ENCODE results near the gene ZMPSTE24. TPM values are rescaled to one million over a fixed set of nuclear protein-coding genes. Genes with fewer than 3 reads are reported as not detected.

ZMPSTE24 gene
- total RNA-seq, 1 experiment from 2014 or later: 39.6 TPM

GRCh38 chr1:40305451-40305850, 47.4 kb downstream of the ZMPSTE24 start:
- no peaks in the 10 kb centered on the region for H3K79me2 ChIP-seq (ENCODE audit: insufficient read depth, low read length)
- RAD21 ChIA-PET (ENCODE audit: low non-redundant PET in 1 of 2, low total read pairs in 2 of 2, uncharacterized antibody in 2 of 2, unreplicated experiment in 2 of 2): interaction anchor here (0.8 to 1.5 kb wide), 4 partner anchors 33 to 154 kb away, joined by 3 to 9 read pairs (median 4); no protein-coding TSS in a partner anchor
- H3K9ac ChIP-seq (ENCODE audit: low read length): peak overlapping the region; percentile 12; the same call in 1 of the 2 replicates
- H3K27me3 ChIP-seq (ENCODE audit: insufficient read depth, low read length): no peaks in the 10 kb centered on the region
- no peaks in the 10 kb centered on the region for H3K9me3 ChIP-seq (ENCODE audit: control insufficient read depth in 1 of 2, insufficient read depth in 1 of 2, low read depth in 1 of 2, low read length in 2 of 2)
- peak overlapping the region; percentile 62 for H3K27ac ChIP-seq (ENCODE audit: low read depth, low read length)
- no TSS peak for BruUV-seq (replicated peaks)
- peak overlapping the region; percentile 6 for H2AFZ ChIP-seq (ENCODE audit: low read depth, low read length, poor library complexity, severe bottlenecking)
- H4K20me1 ChIP-seq (ENCODE audit: insufficient read depth): no peaks in the 10 kb centered on the region
- TF ChIP-seq ATF3 (IDR thresholded peaks at IDR 0.05) (no peak), REST (IDR thresholded peaks at IDR 0.05; ENCODE audit: low read depth) (no peak), SRF (IDR thresholded peaks at IDR 0.05; ENCODE audit: low read depth) (no peak), TCF7L2 (IDR thresholded peaks at IDR 0.05; ENCODE audit: borderline replicate concordance, extremely low read depth, insufficient read depth, insufficient read length) (no peak), POLR2A (IDR thresholded peaks at IDR 0.05; ENCODE audit: borderline replicate concordance, extremely low read depth, insufficient read depth, insufficient read length) (no peak), ZFX (IDR thresholded peaks at IDR 0.05) (no peak), FOSL1 (IDR thresholded peaks at IDR 0.05; ENCODE audit: low read depth) (no peak), EZH2 (IDR thresholded peaks at IDR 0.05) (no peak), RAD21 (IDR thresholded peaks at IDR 0.05; ENCODE audit: low read depth) (peak; percentile 69), POLR2AphosphoS5 (IDR thresholded peaks at IDR 0.05; ENCODE audit: low read depth, low read length) (no peak), YY1 (IDR thresholded peaks at IDR 0.05; ENCODE audit: extremely low read depth, insufficient replicate concordance, low read depth, low read length) (no peak), SP1 (IDR thresholded peaks at IDR 0.05; ENCODE audit: low read depth) (no peak), ELF1 (IDR thresholded peaks at IDR 0.05; ENCODE audit: borderline replicate concordance, low read depth) (no peak)
- TF ChIP-seq, protein P1, sequence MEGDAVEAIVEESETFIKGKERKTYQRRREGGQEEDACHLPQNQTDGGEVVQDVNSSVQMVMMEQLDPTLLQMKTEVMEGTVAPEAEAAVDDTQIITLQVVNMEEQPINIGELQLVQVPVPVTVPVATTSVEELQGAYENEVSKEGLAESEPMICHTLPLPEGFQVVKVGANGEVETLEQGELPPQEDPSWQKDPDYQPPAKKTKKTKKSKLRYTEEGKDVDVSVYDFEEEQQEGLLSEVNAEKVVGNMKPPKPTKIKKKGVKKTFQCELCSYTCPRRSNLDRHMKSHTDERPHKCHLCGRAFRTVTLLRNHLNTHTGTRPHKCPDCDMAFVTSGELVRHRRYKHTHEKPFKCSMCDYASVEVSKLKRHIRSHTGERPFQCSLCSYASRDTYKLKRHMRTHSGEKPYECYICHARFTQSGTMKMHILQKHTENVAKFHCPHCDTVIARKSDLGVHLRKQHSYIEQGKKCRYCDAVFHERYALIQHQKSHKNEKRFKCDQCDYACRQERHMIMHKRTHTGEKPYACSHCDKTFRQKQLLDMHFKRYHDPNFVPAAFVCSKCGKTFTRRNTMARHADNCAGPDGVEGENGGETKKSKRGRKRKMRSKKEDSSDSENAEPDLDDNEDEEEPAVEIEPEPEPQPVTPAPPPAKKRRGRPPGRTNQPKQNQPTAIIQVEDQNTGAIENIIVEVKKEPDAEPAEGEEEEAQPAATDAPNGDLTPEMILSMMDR (IDR thresholded peaks at IDR 0.05 in 2 of 3, conservative IDR thresholded peaks at IDR 0.05 in 1 of 3; ENCODE audit: borderline replicate concordance in 1 of 3, insufficient read depth in 1 of 3, low read depth in 2 of 3, low read length in 2 of 3): peak in 2 of 3 experiments; percentile 24 to 35; a peak in 2 of 6 replicates
- no peak overlapping the region for H3K4me3 ChIP-seq (replicated peaks in 1 of 2; ENCODE audit: low read depth in 1 of 2, low read length in 2 of 2)
- intact Hi-C loops (cut with micrococcal nuclease): no loop called here
- H3K4me1 ChIP-seq (ENCODE audit: control insufficient read depth in 1 of 2, insufficient read depth in 2 of 2, low read length in 2 of 2): peaks cover 16 to 21% of the 10 kb centered on the region in 2 experiments
- POLR2A ChIA-PET: interaction anchor here (0.6 kb wide), 1 partner anchor 10 kb away, joined by 3 read pairs; no protein-coding TSS in a partner anchor
- no peaks in the 10 kb centered on the region for H3K36me3 ChIP-seq (ENCODE audit: control insufficient read depth in 1 of 2, insufficient read depth in 2 of 2, low read length in 2 of 2)
- ATAC-seq: peak; percentile 68
- CTCF ChIA-PET: interaction anchor here (0.8 to 1.9 kb wide), 5 partner anchors 10 to 227 kb away, joined by 3 to 21 read pairs (median 6); no protein-coding TSS in a partner anchor
- no peaks in the 10 kb centered on the region for H3K9me2 ChIP-seq (ENCODE audit: insufficient read depth)
- H3K4me2 ChIP-seq (ENCODE audit: low read length): peak overlapping the region; percentile 48
- DNase-seq (ENCODE audit: low read depth, low spot score): no peak
